ENCODE measurements around the gene NRGN. TPM values are rescaled to one million over a fixed set of nuclear protein-coding genes. Genes with fewer than 3 reads are reported as not detected.
"Not testable (repeated sequence)": the region's sequence is repeated elsewhere in the genome, so short reads cannot be mapped to it uniquely, and the experiment has no call there.

NRGN gene
- polyA plus RNA-seq, 1 donor = 2.1 TPM

- DNase-seq = peak; percentile 68 to 78
- Histone ChIP-seq H3K27me3 (ENCODE audit: control insufficient read depth, insufficient read depth, low read length) (peaks cover 46% of the 10 kb centered on the region), H3K9me3 (ENCODE audit: control insufficient read depth, low read depth, low read length) (peaks cover 8% of the 10 kb centered on the region), H3K36me3 (ENCODE audit: control insufficient read depth, insufficient read depth, low read length) (peaks cover 16% of the 10 kb centered on the region), H3K4me3 (ENCODE audit: low read length) (peak overlapping the region; percentile 43), H3K27ac (ENCODE audit: low read length) (no peak overlapping the region), H3K4me1 (ENCODE audit: control insufficient read depth, insufficient read depth, low read length) (peaks cover 30% of the 10 kb centered on the region)
- WGBS (ENCODE audit: insufficient coverage, low lambda C conversion rate) = no CpG with 5 or more reads among the region's 21 CpGs
Measured at GRCh38 chr11:124763156-124763947, 23.6 kb downstream of the NRGN start.

GRCh38 chr11:124766156-124766555, 26.4 kb downstream of the NRGN start:
- no CpG with 5 or more reads among the region's 2 CpGs for WGBS (ENCODE audit: insufficient coverage, low lambda C conversion rate)
- H3K27ac ChIP-seq (ENCODE audit: low read length) = no peak overlapping the region
- peaks cover 7% of the 10 kb centered on the region for H3K4me1 ChIP-seq (ENCODE audit: control insufficient read depth, insufficient read depth, low read length)
- peaks cover 18% of the 10 kb centered on the region for H3K27me3 ChIP-seq (ENCODE audit: control insufficient read depth, insufficient read depth, low read length)
- H3K9me3 ChIP-seq (ENCODE audit: control insufficient read depth, low read depth, low read length) = no peaks in the 10 kb centered on the region
- DNase-seq = no peak
- H3K4me3 ChIP-seq (ENCODE audit: low read length) = no peak overlapping the region
- H3K36me3 ChIP-seq (ENCODE audit: control insufficient read depth, insufficient read depth, low read length) = peaks cover 19% of the 10 kb centered on the region

- Histone ChIP-seq H3K27me3 (ENCODE audit: control insufficient read depth, insufficient read depth, low read length) (no peaks in the 10 kb centered on the region), H3K4me1 (ENCODE audit: control insufficient read depth, insufficient read depth, low read length) (no peaks in the 10 kb centered on the region), H3K36me3 (ENCODE audit: control insufficient read depth, insufficient read depth, low read length) (peaks cover 28% of the 10 kb centered on the region), H3K9me3 (ENCODE audit: control insufficient read depth, low read depth, low read length) (no peaks in the 10 kb centered on the region), H3K4me3 (ENCODE audit: low read length) (no peak overlapping the region), H3K27ac (ENCODE audit: low read length) (no peak overlapping the region)
- DNase-seq = peak in 1 of 2 donors; percentile 63
- WGBS (ENCODE audit: insufficient coverage, low lambda C conversion rate) = 60% methylated on average over 1 of the region's 8 CpGs
Measured at GRCh38 chr11:124768914-124769313, 29.2 kb downstream of the NRGN start.

- Histone ChIP-seq H3K27ac (ENCODE audit: low read length) (no peak overlapping the region), H3K4me3 (ENCODE audit: low read length) (no peak overlapping the region), H3K27me3 (ENCODE audit: control insufficient read depth, insufficient read depth, low read length) (no peaks in the 10 kb centered on the region), H3K9me3 (ENCODE audit: control insufficient read depth, low read depth, low read length) (no peaks in the 10 kb centered on the region), H3K36me3 (ENCODE audit: control insufficient read depth, insufficient read depth, low read length) (peaks cover 30% of the 10 kb centered on the region), H3K4me1 (ENCODE audit: control insufficient read depth, insufficient read depth, low read length) (no peaks in the 10 kb centered on the region)
- DNase-seq = no peak
- no CpG with 5 or more reads among the region's 8 CpGs for WGBS (ENCODE audit: insufficient coverage, low lambda C conversion rate)
Measured at GRCh38 chr11:124769806-124770774, 30.3 kb downstream of the NRGN start.

- not testable (repeated sequence) for DNase-seq; H3K27ac ChIP-seq (ENCODE audit: low read length); H3K4me1 ChIP-seq (ENCODE audit: control insufficient read depth, insufficient read depth, low read length); H3K9me3 ChIP-seq (ENCODE audit: control insufficient read depth, low read depth, low read length); H3K4me3 ChIP-seq (ENCODE audit: low read length); H3K27me3 ChIP-seq (ENCODE audit: control insufficient read depth, insufficient read depth, low read length)
- H3K36me3 ChIP-seq (ENCODE audit: control insufficient read depth, insufficient read depth, low read length) = peaks cover 30% of the 10 kb centered on the region
- no CpG with 5 or more reads among the region's 6 CpGs for WGBS (ENCODE audit: insufficient coverage, low lambda C conversion rate)
Measured at GRCh38 chr11:124770959-124771358, 31.2 kb downstream of the NRGN start.

GRCh38 chr11:124776865-124777645, 37.3 kb downstream of the NRGN start:
- no peaks in the 10 kb centered on the region for H3K9me3 ChIP-seq (ENCODE audit: control insufficient read depth, low read depth, low read length)
- H3K36me3 ChIP-seq (ENCODE audit: control insufficient read depth, insufficient read depth, low read length) = peaks cover 10% of the 10 kb centered on the region
- 89% methylated on average over 2 of the region's 7 CpGs for WGBS (ENCODE audit: insufficient coverage, low lambda C conversion rate)
- H3K4me3 ChIP-seq (ENCODE audit: low read length) = no peak overlapping the region
- H3K27ac ChIP-seq (ENCODE audit: low read length) = no peak overlapping the region
- H3K27me3 ChIP-seq (ENCODE audit: control insufficient read depth, insufficient read depth, low read length) = no peaks in the 10 kb centered on the region
- H3K4me1 ChIP-seq (ENCODE audit: control insufficient read depth, insufficient read depth, low read length) = no peaks in the 10 kb centered on the region
- no peak for DNase-seq

- WGBS (ENCODE audit: insufficient coverage, low lambda C conversion rate) = no CpG with 5 or more reads among the region's 2 CpGs
- Histone ChIP-seq H3K4me3 (ENCODE audit: low read length) (no peak overlapping the region), H3K36me3 (ENCODE audit: control insufficient read depth, insufficient read depth, low read length) (peaks cover 6% of the 10 kb centered on the region), H3K27ac (ENCODE audit: low read length) (no peak overlapping the region), H3K27me3 (ENCODE audit: control insufficient read depth, insufficient read depth, low read length) (no peaks in the 10 kb centered on the region), H3K9me3 (ENCODE audit: control insufficient read depth, low read depth, low read length) (no peaks in the 10 kb centered on the region), H3K4me1 (ENCODE audit: control insufficient read depth, insufficient read depth, low read length) (no peaks in the 10 kb centered on the region)
- no peak for DNase-seq
Measured at GRCh38 chr11:124778281-124778680, 38.5 kb downstream of the NRGN start.

GRCh38 chr11:124779568-124779967, 39.8 kb downstream of the NRGN start:
- no peaks in the 10 kb centered on the region for H3K4me1 ChIP-seq (ENCODE audit: control insufficient read depth, insufficient read depth, low read length)
- no peaks in the 10 kb centered on the region for H3K9me3 ChIP-seq (ENCODE audit: control insufficient read depth, low read depth, low read length)
- no peak overlapping the region for H3K4me3 ChIP-seq (ENCODE audit: low read length)
- peaks cover 2% of the 10 kb centered on the region for H3K36me3 ChIP-seq (ENCODE audit: control insufficient read depth, insufficient read depth, low read length)
- H3K27ac ChIP-seq (ENCODE audit: low read length) = no peak overlapping the region
- no CpG with 5 or more reads among the region's 1 CpG for WGBS (ENCODE audit: insufficient coverage, low lambda C conversion rate)
- H3K27me3 ChIP-seq (ENCODE audit: control insufficient read depth, insufficient read depth, low read length) = no peaks in the 10 kb centered on the region
- no peak for DNase-seq

GRCh38 chr11:124783002-124783401, 43.3 kb downstream of the NRGN start:
- Histone ChIP-seq H3K9me3 (ENCODE audit: control insufficient read depth, low read depth, low read length) (no peaks in the 10 kb centered on the region), H3K36me3 (ENCODE audit: control insufficient read depth, insufficient read depth, low read length) (no peaks in the 10 kb centered on the region), H3K4me1 (ENCODE audit: control insufficient read depth, insufficient read depth, low read length) (no peaks in the 10 kb centered on the region), H3K27me3 (ENCODE audit: control insufficient read depth, insufficient read depth, low read length) (no peaks in the 10 kb centered on the region), H3K4me3 (ENCODE audit: low read length) (no peak overlapping the region), H3K27ac (ENCODE audit: low read length) (no peak overlapping the region)
- no CpG with 5 or more reads among the region's 4 CpGs for WGBS (ENCODE audit: insufficient coverage, low lambda C conversion rate)
- no peak for DNase-seq

- H3K27me3 ChIP-seq (ENCODE audit: control insufficient read depth, insufficient read depth, low read length) = no peaks in the 10 kb centered on the region
- H3K4me1 ChIP-seq (ENCODE audit: control insufficient read depth, insufficient read depth, low read length) = no peaks in the 10 kb centered on the region
- WGBS (ENCODE audit: insufficient coverage, low lambda C conversion rate) = 100% methylated on average over 1 of the region's 2 CpGs
- H3K27ac ChIP-seq (ENCODE audit: low read length) = no peak overlapping the region
- no peaks in the 10 kb centered on the region for H3K9me3 ChIP-seq (ENCODE audit: control insufficient read depth, low read depth, low read length)
- H3K4me3 ChIP-seq (ENCODE audit: low read length) = no peak overlapping the region
- no peaks in the 10 kb centered on the region for H3K36me3 ChIP-seq (ENCODE audit: control insufficient read depth, insufficient read depth, low read length)
- no peak for DNase-seq
Measured at GRCh38 chr11:124784051-124784450, 44.3 kb downstream of the NRGN start.

Measured in large intestine (tissue), 3 donors.